Osteocyte (in vitro differentiated cells): ENCODE measurements around the gene TRDN. TPM values are rescaled to one million over a fixed set of nuclear protein-coding genes. Genes with fewer than 3 reads are reported as not detected.

Experiments used
- DNase-seq: peaks from one replicate; pipeline ENCODE4 v3.0.0; 2021; ENCODE audit warnings: mixed read lengths; ENCODE audit not compliant: unreplicated experiment; ENCODE audit errors: extremely low spot score
- H3K27ac Mint-ChIP-seq: one replicate; pipeline ENCODE4 v1.8.0; 2021; ENCODE audit warnings: mild to moderate bottlenecking, mixed read lengths; ENCODE audit not compliant: unreplicated experiment
- H3K27me3 Mint-ChIP-seq: one replicate; pipeline ENCODE4 v1.8.0; 2021; ENCODE audit warnings: mixed read lengths; ENCODE audit not compliant: unreplicated experiment
- H3K36me3 Mint-ChIP-seq: one replicate; pipeline ENCODE4 v1.8.0; 2021; ENCODE audit warnings: mixed read lengths; ENCODE audit not compliant: unreplicated experiment
- H3K4me1 Mint-ChIP-seq: one replicate; pipeline ENCODE4 v1.8.0; 2021; ENCODE audit warnings: mixed read lengths; ENCODE audit not compliant: unreplicated experiment
- H3K4me3 Mint-ChIP-seq: one replicate; pipeline ENCODE4 v1.8.0; 2021; ENCODE audit warnings: mild to moderate bottlenecking, moderate library complexity, mixed read lengths; ENCODE audit not compliant: unreplicated experiment
- H3K9me3 Mint-ChIP-seq: one replicate; pipeline ENCODE4 v1.8.0; 2021; ENCODE audit warnings: mixed read lengths; ENCODE audit not compliant: unreplicated experiment
- CTCF ChIP-seq: fragments of 200-600 bp; sonication (generic); IDR thresholded peaks from 2 replicates; pipeline ENCODE4 v1.5.0; 2021; ENCODE audit warnings: antibody characterized with exemption, mild to moderate bottlenecking, moderate library complexity
- total RNA-seq: library from RNA; stranded (reverse); gene quantifications from 2 replicates; pipeline ENCODE4 v1.2.1, GENCODE V29; 2021

The TRDN gene
- total RNA-seq, 1 donor from 2014 or later = not detected

- Mint-ChIP-seq H3K9me3 (no peaks in the 10 kb centered on the region), H3K36me3 (no peaks in the 10 kb centered on the region), H3K27me3 (peaks cover 11% of the 10 kb centered on the region), H3K27ac (no peak overlapping the region), H3K4me3 (no peak overlapping the region), H3K4me1 (no peaks in the 10 kb centered on the region)
- DNase-seq = no peak
- TF ChIP-seq CTCF = no peak
Measured at GRCh38 chr6:123519189-123519505, 117.6 kb downstream of the TRDN start.

DNA sequence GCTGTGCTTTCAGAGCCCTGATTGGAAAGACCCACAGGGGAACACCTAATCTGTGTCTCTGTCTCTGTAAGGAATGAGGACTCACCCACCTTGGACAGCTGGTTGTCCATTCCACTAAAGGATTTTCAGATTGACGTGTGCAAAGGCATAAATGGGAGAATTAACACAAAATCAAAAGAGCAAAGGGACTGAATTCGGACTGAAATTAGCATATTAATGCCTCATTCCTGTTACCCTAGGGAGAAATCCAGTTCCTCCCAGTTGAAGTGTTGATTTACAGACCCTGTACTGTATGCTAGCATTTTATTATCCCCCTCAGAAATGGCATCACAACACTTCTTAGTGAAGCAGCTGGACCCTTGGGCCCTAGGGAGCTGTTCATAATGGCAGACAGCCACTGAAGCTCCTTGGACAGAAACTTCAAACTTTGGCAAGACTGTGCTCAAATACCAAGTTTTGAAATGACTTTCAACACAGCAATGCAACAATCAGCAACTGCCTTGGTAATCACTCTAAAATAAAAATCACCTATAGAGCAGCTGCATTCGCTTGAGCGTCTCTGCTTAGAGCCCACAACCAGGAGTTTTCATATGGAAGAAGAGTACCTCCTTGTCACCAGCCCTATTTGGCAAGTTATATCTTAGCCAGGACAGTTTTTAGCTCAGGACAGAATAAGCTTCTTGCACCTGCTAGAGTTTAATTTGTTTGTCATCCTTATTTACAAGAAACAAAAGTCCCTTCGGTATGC is 118.1 kb downstream of the TRDN start:
- Mint-ChIP-seq H3K27ac (no peak overlapping the region), H3K4me1 (no peaks in the 10 kb centered on the region), H3K36me3 (no peaks in the 10 kb centered on the region), H3K9me3 (no peaks in the 10 kb centered on the region), H3K4me3 (no peak overlapping the region), H3K27me3 (peaks cover 11% of the 10 kb centered on the region)
- DNase-seq = no peak
- TF ChIP-seq CTCF = no peak

- Mint-ChIP-seq H3K36me3 (no peaks in the 10 kb centered on the region), H3K9me3 (no peaks in the 10 kb centered on the region), H3K27me3 (peaks cover 11% of the 10 kb centered on the region), H3K27ac (no peak overlapping the region), H3K4me3 (no peak overlapping the region), H3K4me1 (no peaks in the 10 kb centered on the region)
- no peak for TF ChIP-seq CTCF
- DNase-seq = no peak
Measured at GRCh38 chr6:123515715-123516114, 121.0 kb downstream of the TRDN start.

GRCh38 chr6:123509112-123509511 is 127.6 kb downstream of the TRDN start:
- no peak for DNase-seq
- Mint-ChIP-seq H3K4me1 (no peaks in the 10 kb centered on the region), H3K27me3 (no peaks in the 10 kb centered on the region), H3K36me3 (no peaks in the 10 kb centered on the region), H3K4me3 (no peak overlapping the region), H3K9me3 (no peaks in the 10 kb centered on the region), H3K27ac (no peak overlapping the region)
- TF ChIP-seq CTCF = no peak

DNA sequence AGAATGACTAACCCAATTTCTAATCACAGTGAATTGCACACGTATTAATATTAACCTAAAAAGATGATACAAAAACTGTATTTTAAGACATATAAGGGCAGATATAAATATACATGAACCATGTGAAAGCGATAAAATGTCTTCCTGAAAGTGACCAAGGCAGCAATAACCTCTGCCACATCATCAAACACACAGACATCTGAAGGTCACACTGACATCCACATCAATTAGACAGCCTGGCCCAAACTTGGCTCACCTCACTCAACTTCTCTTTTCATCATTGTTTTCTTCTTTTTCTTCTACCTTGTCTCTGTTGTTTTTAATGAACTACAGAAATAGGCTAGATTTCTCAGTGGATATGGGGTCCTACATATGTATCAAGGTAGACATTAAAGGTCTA is 128.5 kb downstream of the TRDN start:
- DNase-seq = no peak
- Mint-ChIP-seq H3K36me3 (no peaks in the 10 kb centered on the region), H3K27ac (no peak overlapping the region), H3K4me3 (no peak overlapping the region), H3K9me3 (no peaks in the 10 kb centered on the region), H3K27me3 (peaks cover 5% of the 10 kb centered on the region), H3K4me1 (no peaks in the 10 kb centered on the region)
- TF ChIP-seq CTCF = no peak
